Measurements from ENCODE around the gene AGPAT3.

- no peak for TF ChIP-seq CTCF (IDR thresholded peaks at IDR 0.05)
- TF ChIP-seq POLR2A (IDR thresholded peaks at IDR 0.05), result no peak
- no peak for TF ChIP-seq POLR2AphosphoS5 (IDR thresholded peaks at IDR 0.05)
These were observed 67.0 kb downstream of the AGPAT3 start for GRCh38 chr21:43932005-43932404.

All from upper lobe of left lung (tissue), 4 donors.